HepG2 (cell line): ENCODE data around the gene TPM1. TPM values are rescaled to one million over a fixed set of nuclear protein-coding genes. Genes with fewer than 3 reads are reported as not detected.

Experiments used
- BCL6 ChIP-seq: IDR thresholded peaks from 2 replicates; pipeline ENCODE4 v1.6.1; 2016; ENCODE audit warnings: missing genetic modification reagents, missing compliant biosample characterization
- CAMTA2 ChIP-seq: sonication (generic); formaldehyde crosslinking; IDR thresholded peaks from 2 replicates; pipeline ENCODE4 v1.4.0; 2020; ENCODE audit warnings: mild to moderate bottlenecking, missing genetic modification reagents, borderline replicate concordance
- CREM ChIP-seq, 2 experiments: sonication (generic) in 1 of 2; formaldehyde crosslinking in 1 of 2; IDR thresholded peaks; 2 replicates each; pipeline versions ENCODE4 v1.4.0 to v1.6.1; 2016 to 2020; ENCODE audit warnings: antibody characterized with exemption in 1 of 2, mild to moderate bottlenecking in 1 of 2, missing genetic modification reagents in 1 of 2
- DBP ChIP-seq: sonication (generic); formaldehyde crosslinking; IDR thresholded peaks from 2 replicates; pipeline ENCODE4 v1.4.0; 2020; ENCODE audit warnings: missing genetic modification reagents; ENCODE audit errors: not compliant biosample characterization
- FOXP1 ChIP-seq, 2 experiments: fragments of 450-650 bp in 1 of 2; IDR thresholded peaks; 2 replicates each; pipeline ENCODE4 v1.6.1; 2017 to 2018; ENCODE audit warnings: antibody characterized with exemption in 1 of 2
- LBX2 ChIP-seq: sonication (generic); formaldehyde crosslinking; IDR thresholded peaks from 2 replicates; pipeline ENCODE4 v1.5.0; 2020; ENCODE audit warnings: missing genetic modification reagents, mild to moderate bottlenecking, borderline replicate concordance
- NFKBIZ ChIP-seq: IDR thresholded peaks from 2 replicates; pipeline ENCODE4 v1.6.1; 2018; ENCODE audit warnings: missing genetic modification reagents, missing compliant biosample characterization
- SMC3 ChIP-seq: IDR thresholded peaks from 2 replicates; pipeline ENCODE4 v1.6.1; 2011; ENCODE audit warnings: low read length, improper control_type of control experiment
- SSRP1 ChIP-seq: IDR thresholded peaks from 2 replicates; pipeline ENCODE4 v1.6.1; 2016; ENCODE audit warnings: control low read depth
- STAT5B ChIP-seq: sonication (generic); formaldehyde crosslinking; IDR thresholded peaks from 2 replicates; pipeline ENCODE4 v1.4.0; 2020; ENCODE audit warnings: missing genetic modification reagents
- TARDBP ChIP-seq: sonication (generic); formaldehyde crosslinking; IDR thresholded peaks from 2 replicates; pipeline ENCODE4 v1.8.0; 2022; ENCODE audit warnings: mild to moderate bottlenecking, missing genetic modification reagents
- TBX2 ChIP-seq: sonication (generic); formaldehyde crosslinking; IDR thresholded peaks from 2 replicates; pipeline ENCODE4 v1.5.0; 2020; ENCODE audit warnings: missing genetic modification reagents, mild to moderate bottlenecking, borderline replicate concordance
- ZMYM3 ChIP-seq: sonication (generic); formaldehyde crosslinking; IDR thresholded peaks from 2 replicates; pipeline ENCODE4 v1.5.1; 2020; ENCODE audit warnings: mild to moderate bottlenecking, missing genetic modification reagents
- ZNF407 ChIP-seq: sonication (generic); formaldehyde crosslinking; IDR thresholded peaks from one replicate; pipeline ENCODE4 v1.5.1; 2020; ENCODE audit warnings: mild to moderate bottlenecking, missing genetic modification reagents; ENCODE audit errors: not compliant biosample characterization
- ZNF430 ChIP-seq: sonication (generic); formaldehyde crosslinking; IDR thresholded peaks from 2 replicates; pipeline ENCODE4 v1.9.0; 2021; ENCODE audit warnings: mild to moderate bottlenecking, missing genetic modification reagents
- ZNF563 ChIP-seq: sonication (generic); formaldehyde crosslinking; IDR thresholded peaks from 2 replicates; pipeline ENCODE4 v1.8.0; 2022; ENCODE audit warnings: mild to moderate bottlenecking, moderate library complexity, missing genetic modification reagents
- ZNF652 ChIP-seq: IDR thresholded peaks from 2 replicates; pipeline ENCODE4 v1.6.1; 2016; ENCODE audit warnings: low read depth, borderline replicate concordance
- ZNF660 ChIP-seq: sonication (generic); formaldehyde crosslinking; IDR thresholded peaks from 2 replicates; pipeline ENCODE4 v1.5.1; 2020; ENCODE audit warnings: mild to moderate bottlenecking, low read depth, missing genetic modification reagents, borderline replicate concordance
- ZNF772 ChIP-seq: sonication (generic); formaldehyde crosslinking; IDR thresholded peaks from 2 replicates; pipeline ENCODE4 v1.5.0; 2020; ENCODE audit warnings: mild to moderate bottlenecking, missing genetic modification reagents
- ZNF773 ChIP-seq: sonication (generic); formaldehyde crosslinking; IDR thresholded peaks from 2 replicates; pipeline ENCODE4 v1.4.0; 2020; ENCODE audit warnings: missing genetic modification reagents, borderline replicate concordance
- polyA plus RNA-seq, 8 experiments: library from polyadenylated mRNA; depleted of rRNA in 3 of 8; stranded (reverse) in 7 of 8; unstranded in 1 of 8; fragments of >200 nt; fragmentation: Illumina TruSeq in 4 of 8; extraction: Trizol in 4 of 8; gene quantifications; 2 replicates each; pipeline versions ENCODE4 v1.2.1 to v1.2.3, GENCODE V29; 2011 to 2016; ENCODE audit warnings: low read depth in 4 of 8, missing spikeins in 1 of 8, mixed read lengths in 1 of 8; ENCODE audit not compliant: insufficient read depth in 1 of 8
- total RNA-seq, 5 experiments: library from RNA; depleted of rRNA; stranded (reverse); fragments of >200 nt; fragmentation: Illumina TruSeq; extraction: Trizol; gene quantifications; 2 replicates each; pipeline ENCODE4 v1.2.3, GENCODE V29; 2016; ENCODE audit warnings: low read depth in 1 of 5

Gene TPM1
- total and polyA plus RNA-seq, 2 of the 13 experiments (the other 11 are each of a cell fraction or from before 2014, with no cell fraction given), result 98.9 to 109 TPM

GRCh38 chr15:63107895-63108546 lies 65.5 kb downstream of the TPM1 start (continued):
- TF ChIP-seq ZNF407 (CRISPR knock-in tag) (peak; percentile 18), ZNF430 (CRISPR knock-in tag) (peak; percentile 47; the same call in 1 of the 2 replicates), ZNF652 (CRISPR knock-in tag) (no peak; the same call in 1 of the 2 replicates), TARDBP (CRISPR knock-in tag) (0 out of 2 replicates have a peak, but pooled peaks have one; percentile 61), SMC3 (peak; percentile 7; the same call in 1 of the 2 replicates), CAMTA2 (CRISPR knock-in tag) (no peak), TBX2 (CRISPR knock-in tag) (peak; percentile 93), ZNF773 (no peak), ZMYM3 (CRISPR knock-in tag) (peak; percentile 44), ZNF563 (CRISPR knock-in tag) (0 out of 2 replicates have a peak, but pooled peaks have one; percentile 21), DBP (CRISPR knock-in tag) (no peak), SSRP1 (CRISPR knock-in tag) (peak; percentile 60), STAT5B (no peak), CREM (IDR thresholded peaks at IDR 0.05) (peak; percentile 83), CREM (CRISPR knock-in tag; IDR thresholded peaks at IDR 0.05) (no peak), BCL6 (CRISPR knock-in tag) (peak; percentile 81), ZNF772 (peak; percentile 75; the same call in 1 of the 2 replicates), NFKBIZ (CRISPR knock-in tag) (peak; percentile 42; the same call in 1 of the 2 replicates), ZNF660 (no peak), FOXP1 (IDR thresholded peaks at IDR 0.05) (no peak), FOXP1 (CRISPR knock-in tag; IDR thresholded peaks at IDR 0.05) (peak; percentile 64), LBX2 (CRISPR knock-in tag) (no peak)
